H1 (cell line): ENCODE data around the gene ACOT7. TPM values are rescaled to one million over a fixed set of nuclear protein-coding genes. Genes with fewer than 3 reads are reported as not detected.

Experiments
- CTCF ChIA-PET: fragments of 300-600 bp; sonication (Branson Sonifier 250); formaldehyde crosslinking; loops from one replicate; lab custom pipeline; 2021; ENCODE audit not compliant: partially characterized antibody; lab: Charles Lee
- POLR2A ChIA-PET: fragments of 300-600 bp; sonication (Branson Sonifier 250); formaldehyde crosslinking; loops from one replicate; lab custom pipeline; 2021; ENCODE audit warnings: inconsistent platforms; ENCODE audit not compliant: partially characterized antibody; lab: Charles Lee
- DNase-seq, 2 experiments: peaks; one replicate each; pipeline versions ENCODE4 v3.0.0 to v3.0.0-alpha.2; 2010 to 2022; ENCODE audit warnings: low spot score in 2 of 2, low read depth in 1 of 2, mixed read lengths in 1 of 2
- FAIRE-seq: peaks from 2 replicates; lab custom pipeline; 2011; peaks lifted over from hg19 to GRCh38; lab: Jason Lieb, UNC
- H2AFZ ChIP-seq: 2 replicates; pipeline ENCODE4 v1.8.1; 2012; ENCODE audit warnings: low read length, inconsistent platforms
- H2AK5ac ChIP-seq: 2 replicates; pipeline ENCODE4 v1.6.1; 2013; ENCODE audit warnings: low read depth, low read length
- H2BK120ac ChIP-seq: replicated peaks from 2 replicates; pipeline ENCODE3; 2013; ENCODE audit warnings: low read depth, low read length, inconsistent platforms
- H2BK12ac ChIP-seq: 2 replicates; pipeline ENCODE4 v1.6.1; 2013; ENCODE audit warnings: low read depth, low read length
- H2BK15ac ChIP-seq: 2 replicates; pipeline ENCODE4 v1.6.1; 2013; ENCODE audit warnings: low read length
- H2BK20ac ChIP-seq: 2 replicates; pipeline ENCODE4 v1.6.1; 2013; ENCODE audit warnings: low read length
- H2BK5ac ChIP-seq: 2 replicates; pipeline ENCODE4 v1.6.1; 2013; ENCODE audit warnings: low read depth, low read length
- H3K14ac ChIP-seq: 2 replicates; pipeline ENCODE4 v1.6.1; 2013; ENCODE audit warnings: inconsistent platforms; ENCODE audit not compliant: insufficient read length
- H3K18ac ChIP-seq: 2 replicates; pipeline ENCODE4 v1.6.1; 2013; ENCODE audit warnings: low read length; ENCODE audit errors: extremely low read depth
- H3K23ac ChIP-seq: 2 replicates; pipeline ENCODE4 v1.6.1; 2013; ENCODE audit warnings: inconsistent platforms; ENCODE audit not compliant: insufficient read length
- H3K23me2 ChIP-seq: 2 replicates; pipeline ENCODE4 v1.6.1; 2013; ENCODE audit warnings: low read depth, low read length
- H3K27ac ChIP-seq: 2 replicates; pipeline ENCODE4 v1.6.1; 2011; ENCODE audit warnings: low read depth, low read length, inconsistent platforms
- H3K27me3 ChIP-seq, 4 experiments: replicated peaks in 1 of 4; 1 replicate in 1 of 4; 2 replicates in 3 of 4; pipeline versions ENCODE4 v1.6.1 to v1.8.1; 2011 to 2013; ENCODE audit warnings: low read length in 3 of 4, mild to moderate bottlenecking in 3 of 4, inconsistent platforms in 2 of 4, mixed read lengths in 2 of 4, moderate library complexity in 1 of 4; ENCODE audit not compliant: control insufficient read depth in 3 of 4, insufficient read depth in 3 of 4; ENCODE audit errors: extremely low read depth in 1 of 4
- H3K36me3 ChIP-seq, 4 experiments: 2 replicates each; pipeline versions ENCODE4 v1.6.1 to v1.8.1; 2011 to 2013; ENCODE audit warnings: mild to moderate bottlenecking in 4 of 4, low read length in 3 of 4, moderate library complexity in 2 of 4, control low read depth in 1 of 4, inconsistent platforms in 1 of 4; ENCODE audit not compliant: insufficient read depth in 4 of 4, control insufficient read depth in 2 of 4
- H3K4ac ChIP-seq: replicated peaks from 2 replicates; pipeline ENCODE3; 2013; ENCODE audit warnings: low read length, low read depth, mixed read lengths, inconsistent platforms; ENCODE audit not compliant: insufficient read length
- H3K4me1 ChIP-seq, 4 experiments: replicated peaks in 1 of 4; 1 replicate in 1 of 4; 2 replicates in 3 of 4; pipeline versions ENCODE4 v1.6.1 to v1.8.1; 2011 to 2013; ENCODE audit warnings: low read length in 3 of 4, inconsistent platforms in 2 of 4, mixed read lengths in 1 of 4; ENCODE audit not compliant: insufficient read depth in 4 of 4, control insufficient read depth in 3 of 4
- H3K4me2 ChIP-seq, 2 experiments: 2 replicates each; pipeline versions ENCODE4 v1.6.1 to v1.8.1; 2011 to 2013; ENCODE audit warnings: low read depth in 2 of 2, low read length in 2 of 2, control low read depth in 1 of 2, inconsistent platforms in 1 of 2, mild to moderate bottlenecking in 1 of 2; ENCODE audit not compliant: insufficient read depth in 1 of 2
- H3K4me3 ChIP-seq, 4 experiments: fragments of 200-600, 300-600 bp in 1 of 4; sonication (generic), shearing (Covaris generic), sonication (Bioruptor Twin) in 1 of 4; 2 replicates each; pipeline versions ENCODE4 v1.5.1 to v1.8.1; 2011 to 2016; ENCODE audit warnings: low read length in 4 of 4, low read depth in 3 of 4, control low read depth in 2 of 4, inconsistent platforms in 2 of 4, mild to moderate bottlenecking in 2 of 4, mixed read lengths in 1 of 4, moderate library complexity in 1 of 4; ENCODE audit not compliant: insufficient read depth in 2 of 4; ENCODE audit errors: extremely low read depth in 1 of 4
- H3K56ac ChIP-seq: replicated peaks from 2 replicates; pipeline ENCODE3; 2013; ENCODE audit warnings: low read depth, mild to moderate bottlenecking, mixed read lengths, low read length, inconsistent platforms; ENCODE audit not compliant: insufficient read length
- H3K79me1 ChIP-seq: 2 replicates; pipeline ENCODE4 v1.6.1; 2013; ENCODE audit warnings: low read depth, low read length, control low read depth
- H3K79me2 ChIP-seq, 2 experiments: 2 replicates each; pipeline versions ENCODE4 v1.6.1 to v1.8.1; 2012 to 2013; ENCODE audit warnings: low read length in 2 of 2, mild to moderate bottlenecking in 2 of 2, inconsistent platforms in 1 of 2; ENCODE audit not compliant: insufficient read depth in 2 of 2, control insufficient read depth in 1 of 2
- H3K9ac ChIP-seq, 4 experiments: replicated peaks in 1 of 4; 1 replicate in 1 of 4; 2 replicates in 3 of 4; pipeline versions ENCODE4 v1.6.1 to v1.8.1; 2011 to 2013; ENCODE audit warnings: low read depth in 3 of 4, low read length in 3 of 4, control low read depth in 2 of 4, mild to moderate bottlenecking in 2 of 4, moderate library complexity in 2 of 4, inconsistent platforms in 1 of 4; ENCODE audit errors: extremely low read depth in 1 of 4
- H3K9me3 ChIP-seq, 2 experiments: 2 replicates each; pipeline versions ENCODE4 v1.6.1 to v1.8.1; 2012 to 2013; ENCODE audit warnings: mild to moderate bottlenecking in 2 of 2, moderate library complexity in 2 of 2, control low read depth in 1 of 2, inconsistent platforms in 1 of 2, low read depth in 1 of 2, low read length in 1 of 2, mixed read lengths in 1 of 2; ENCODE audit not compliant: insufficient read depth in 2 of 2
- H4K20me1 ChIP-seq, 2 experiments: replicated peaks in 1 of 2; 2 replicates each; pipeline versions ENCODE3 to v1.8.1; 2011 to 2013; ENCODE audit warnings: inconsistent platforms in 2 of 2, low read length in 2 of 2, mild to moderate bottlenecking in 1 of 2; ENCODE audit not compliant: insufficient read depth in 2 of 2, control insufficient read depth in 1 of 2
- H4K5ac ChIP-seq: 2 replicates; pipeline ENCODE4 v1.6.1; 2013; ENCODE audit warnings: low read length, low read depth, mixed read lengths, inconsistent platforms; ENCODE audit not compliant: insufficient read length
- H4K8ac ChIP-seq: 2 replicates; pipeline ENCODE4 v1.8.0; 2013; ENCODE audit warnings: mild to moderate bottlenecking, moderate library complexity, low read length, inconsistent platforms; ENCODE audit not compliant: insufficient read depth; ENCODE audit errors: extremely low read depth
- H4K91ac ChIP-seq: replicated peaks from 2 replicates; pipeline ENCODE3; 2013; ENCODE audit warnings: low read length, mixed read lengths, inconsistent platforms; ENCODE audit not compliant: insufficient read length
- POU5F1 ChIP-seq: IDR thresholded peaks from 2 replicates; pipeline ENCODE4 v1.6.1; 2011; ENCODE audit warnings: low read depth, mild to moderate bottlenecking, low read length, moderate library complexity
- RBBP5 ChIP-seq: IDR thresholded peaks from 2 replicates; pipeline ENCODE4 v1.7.1; 2012; ENCODE audit warnings: low read depth, mild to moderate bottlenecking, inconsistent platforms, low read length, moderate library complexity, borderline replicate concordance
- WGBS, 2 experiments: shearing (Covaris generic) in 1 of 2; methylation state at CpG; one replicate each; pipeline versions ENCODE4 v1.1.6 to v1.1.7; 2013 to 2015; ENCODE audit warnings: low lambda C conversion rate in 2 of 2, mixed read lengths in 2 of 2, inconsistent platforms in 1 of 2, low coverage in 1 of 2, missing lambda C conversion rate in 1 of 2; ENCODE audit not compliant: insufficient replicate concordance in 2 of 2, insufficient coverage in 1 of 2, insufficient read length in 1 of 2; ENCODE audit errors: extremely low coverage in 1 of 2, missing lambda C conversion rate in 1 of 2; 5-methylcytosine and 5-hydroxymethylcytosine counted together
- polyA plus RNA-seq, 7 experiments: library from polyadenylated mRNA; depleted of rRNA in 3 of 7; stranded (reverse) in 5 of 7; unstranded in 2 of 7; fragments of >200 nt in 5 of 7; fragments of 200-250 nt in 2 of 7; gene quantifications; 1 replicate in 5 of 7; 2 replicates in 1 of 7; 4 replicates in 1 of 7; pipeline versions ENCODE4 v1.2.1 to v1.2.3, GENCODE V29; 2011 to 2013; ENCODE audit warnings: missing spikeins in 2 of 7, mixed read lengths in 2 of 7
- total RNA-seq: library from RNA; stranded (reverse); fragmentation: NEBNext Ultra II Directional; extraction: Animal tissue kit (Norgen Biotek cat#: 25700); gene quantifications from 2 replicates; pipeline ENCODE4 v1.2.1, GENCODE V29; 2021

ACOT7 gene
- total and polyA plus RNA-seq, 2 of the 8 experiments (the other 6 are each of a cell fraction or from before 2014, with no cell fraction given), result 151 to 214 TPM

DNA sequence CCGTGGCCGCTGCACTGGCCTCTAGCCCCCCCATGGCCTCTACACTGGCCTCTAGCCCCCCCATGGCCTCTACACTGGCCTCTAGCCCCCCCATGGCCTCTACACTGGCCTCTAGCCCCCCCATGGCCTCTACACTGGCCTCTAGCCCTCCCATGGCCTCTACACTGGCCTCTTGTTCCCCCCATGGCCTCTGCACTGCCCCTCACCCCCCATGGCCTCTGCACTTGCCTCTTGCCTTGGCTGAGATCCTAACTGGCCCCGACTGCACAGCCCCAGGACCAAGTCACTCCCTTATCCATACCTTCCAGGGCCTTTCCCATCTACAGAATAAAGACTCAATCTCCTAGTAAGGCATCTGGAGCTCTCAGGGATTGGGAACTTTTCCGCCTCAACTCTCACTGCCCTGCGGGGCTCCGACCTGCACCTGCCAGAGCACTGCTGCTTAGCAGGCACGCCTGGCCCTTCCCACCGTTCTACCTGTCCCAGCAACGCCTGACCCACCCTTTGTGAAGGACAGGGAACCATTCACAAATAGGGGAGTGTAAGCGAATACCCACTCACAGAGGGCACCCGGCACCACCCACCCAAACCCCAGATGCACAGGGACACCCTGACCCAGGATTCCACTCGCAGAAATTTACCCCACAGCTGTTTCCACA, 38.8 kb downstream of the ACOT7 start:
- no peaks in the 10 kb centered on the region for H3K23me2 ChIP-seq
- no peak for TF ChIP-seq POU5F1
- no peak for TF ChIP-seq RBBP5

More for the DNA sequence above, 38.8 kb downstream of the ACOT7 start:
- H2BK120ac ChIP-seq, result no peak overlapping the region
- H4K8ac ChIP-seq, result no peak overlapping the region; the same call in 1 of the 2 replicates
- H3K4me3 ChIP-seq, result no peak overlapping the region
- H3K9ac ChIP-seq, result no peak overlapping the region
- no peak overlapping the region for H2BK5ac ChIP-seq
- H4K20me1 ChIP-seq, result peaks cover 7 to 31% of the 10 kb centered on the region in 2 experiments
- H3K36me3 ChIP-seq, result no peaks in the 10 kb centered on the region
- H3K4me1 ChIP-seq, result peaks cover 2 to 25% (median 14%) of the 10 kb centered on the region in 4 experiments
- H3K79me2 ChIP-seq, result peaks cover 0 to 41% of the 10 kb centered on the region in 2 experiments; a peak in 2 of 4 replicates
- POLR2A ChIA-PET, result interaction anchor here (0.7 kb wide), 1 partner anchor 24 kb away, joined by 3 read pairs; no protein-coding TSS in a partner anchor
- DNase-seq (no peak), FAIRE-seq (no peak)
- CTCF ChIA-PET, result interaction anchor here (0.9 to 34.3 kb wide), 12 partner anchors 8 to 116 kb away, joined by 3 to 1769 read pairs (median 6); partner anchors contain the start of genes ACOT7, HES2 and HES3
- H3K23ac ChIP-seq, result no peak overlapping the region
- no peak overlapping the region for H3K4me2 ChIP-seq
- no peak overlapping the region for H3K56ac ChIP-seq
- H4K91ac ChIP-seq, result no peak overlapping the region
- no peak overlapping the region for H2AFZ ChIP-seq
- no peak overlapping the region for H2BK15ac ChIP-seq
- H4K5ac ChIP-seq, result no peak overlapping the region
- H3K27ac ChIP-seq, result no peak overlapping the region
- H2AK5ac ChIP-seq, result 0 out of 2 replicates have a peak overlapping the region, but pooled peaks have one; percentile 39
- H3K27me3 ChIP-seq, result no peaks in the 10 kb centered on the region
- no peak overlapping the region for H2BK20ac ChIP-seq
- WGBS, 2 experiments, result 93% methylated on average over 10 of the region's 12 CpGs; no CpG with 5 or more reads in 1 of the 2 experiments
- no peaks in the 10 kb centered on the region for H3K9me3 ChIP-seq
- peaks cover 14% of the 10 kb centered on the region for H3K79me1 ChIP-seq
- no peak overlapping the region for H3K4ac ChIP-seq
- no peak overlapping the region for H3K14ac ChIP-seq
- no peak overlapping the region for H2BK12ac ChIP-seq
- no peak overlapping the region for H3K18ac ChIP-seq
